CD1c-positive myeloid dendritic cell (primary cell): ENCODE results near the gene RCBTB1.
A peak's percentile ranks its signal among the peaks of the same experiment; 100 is the strongest.

ENCODE experiments used
- DNase-seq: peaks from one replicate; pipeline ENCODE4 v3.0.0-alpha.2; 2016; ENCODE audit errors: extremely low spot score

RCBTB1 gene

DNA sequence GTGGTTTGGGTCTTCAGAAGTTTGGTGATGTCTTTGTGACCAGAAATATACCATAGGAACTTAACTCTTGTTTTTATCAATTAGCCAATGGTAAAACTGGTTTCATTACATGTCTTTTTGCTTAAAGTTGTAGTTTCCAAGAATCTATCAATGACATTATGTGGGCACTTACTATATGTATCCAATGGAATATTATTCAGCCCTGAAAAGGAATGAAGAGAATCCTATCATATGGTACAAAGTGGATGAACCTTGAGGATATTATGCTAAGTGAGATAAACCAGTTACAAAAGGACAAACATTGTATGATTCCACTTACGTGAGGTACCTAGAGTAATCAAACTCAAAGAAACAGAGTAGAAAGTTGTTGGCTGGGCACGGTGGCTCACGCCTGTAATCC is 26.4 kb downstream of the RCBTB1 start:
- no peak for DNase-seq

DNA sequence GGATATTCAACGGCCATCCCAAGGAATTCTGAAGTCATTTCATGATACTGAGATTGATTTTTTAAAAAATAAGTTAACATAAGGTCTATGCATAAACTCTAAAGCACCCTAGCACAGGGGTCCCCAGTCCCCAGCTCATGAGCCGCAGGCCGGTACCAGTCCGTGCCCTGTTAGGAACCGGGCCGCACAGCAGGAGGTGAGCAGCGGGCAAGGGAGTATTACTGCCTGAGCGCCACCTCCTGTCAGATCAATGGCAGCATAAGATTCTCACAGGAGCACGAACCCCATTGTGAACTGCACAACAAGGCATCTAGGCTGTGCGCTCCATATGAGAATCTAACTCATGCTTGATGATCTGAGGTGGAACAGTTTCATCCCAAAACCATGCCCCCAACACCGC is 31.0 kb downstream of the RCBTB1 start:
- DNase-seq: no peak

DNA sequence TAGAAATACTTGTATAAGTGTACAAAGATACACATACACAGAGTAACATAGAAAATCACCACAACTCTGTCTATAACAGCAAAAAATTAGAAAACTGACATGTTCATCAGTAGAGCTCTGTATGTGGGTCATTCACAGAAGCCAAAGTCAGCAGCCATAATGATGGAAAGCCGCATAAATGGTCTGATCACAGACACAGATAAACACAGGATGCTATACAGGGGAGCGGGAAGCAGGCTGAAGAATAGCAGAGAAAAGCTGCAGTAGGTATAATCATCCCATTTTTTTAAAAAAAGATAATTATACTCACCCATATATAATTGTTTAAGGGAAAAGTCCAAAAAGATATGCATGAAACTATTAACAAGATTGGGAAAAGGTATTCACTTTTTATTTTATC is 31.5 kb downstream of the RCBTB1 start:
- DNase-seq: no peak

DNA sequence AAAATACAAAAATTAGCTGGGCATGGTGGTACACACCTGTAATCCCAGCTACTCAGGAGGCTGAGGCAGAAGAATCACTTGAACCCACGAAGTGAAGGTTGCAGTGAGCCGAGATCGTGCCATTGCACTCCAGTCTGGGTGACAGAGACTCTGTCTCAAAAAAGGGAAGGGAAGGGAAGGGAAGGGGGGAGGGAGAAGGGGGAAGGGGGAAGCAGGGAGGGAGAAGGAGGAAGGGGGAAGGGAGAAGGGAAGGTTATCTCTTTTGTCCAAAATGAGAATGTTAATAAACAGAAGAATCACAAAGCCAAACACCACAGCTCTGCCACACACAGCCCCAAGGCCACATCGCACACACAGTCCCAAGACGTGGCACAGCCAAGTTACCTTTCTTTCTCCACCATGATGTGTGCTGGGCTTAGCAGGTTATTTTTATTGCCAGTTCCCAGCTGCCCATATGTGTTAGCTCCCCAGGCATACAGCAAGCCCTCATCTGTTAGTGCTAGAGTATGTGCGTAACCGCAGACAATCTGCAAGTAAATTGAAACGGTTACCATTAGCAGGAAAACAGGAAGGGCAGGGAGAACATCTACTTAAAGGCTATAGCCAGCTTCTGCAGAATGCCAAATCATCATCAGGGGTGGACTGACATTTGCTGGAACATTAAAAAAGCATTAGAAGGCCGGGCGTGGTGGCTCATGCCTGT is 34.3 kb downstream of the RCBTB1 start:
- peak; percentile 32 for DNase-seq

DNA sequence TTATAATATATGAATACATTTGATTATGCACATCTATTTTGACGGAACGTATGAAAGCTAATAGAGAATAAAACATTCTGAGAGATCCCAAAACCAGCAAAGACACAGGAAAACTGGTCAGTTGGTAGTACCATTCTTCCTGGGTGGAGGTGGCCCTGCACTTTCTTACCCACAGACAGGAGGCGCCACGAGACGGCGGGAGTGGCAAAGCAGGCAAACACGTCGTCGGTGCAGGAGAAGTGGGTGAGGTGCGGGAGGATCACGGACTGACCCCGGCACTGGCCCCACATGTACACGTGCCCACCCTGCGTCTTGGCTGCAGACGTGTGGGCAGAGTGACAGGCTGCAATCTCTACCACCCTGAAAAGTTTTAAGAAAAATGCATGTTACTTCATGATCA is 36.1 kb downstream of the RCBTB1 start:
- no peak for DNase-seq

DNA sequence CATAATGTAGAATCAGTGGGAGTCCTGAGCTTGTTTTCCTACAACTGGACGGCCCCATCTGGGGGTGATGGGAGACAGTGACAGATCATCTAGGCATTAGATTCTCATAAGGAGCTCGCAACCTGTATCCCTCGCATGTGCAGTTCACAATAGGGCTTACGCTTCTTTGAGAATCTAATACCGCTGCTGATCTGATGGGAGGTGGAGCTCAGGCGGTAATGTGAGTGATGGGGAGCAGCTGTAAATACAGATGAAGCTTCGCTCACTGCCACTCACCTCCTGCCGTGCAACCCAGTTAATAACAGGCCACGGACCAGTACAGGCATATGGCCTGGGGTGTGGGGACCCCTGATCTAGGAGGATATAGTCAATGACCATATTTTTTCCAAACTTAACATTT is 38.8 kb downstream of the RCBTB1 start:
- no peak for DNase-seq

DNA sequence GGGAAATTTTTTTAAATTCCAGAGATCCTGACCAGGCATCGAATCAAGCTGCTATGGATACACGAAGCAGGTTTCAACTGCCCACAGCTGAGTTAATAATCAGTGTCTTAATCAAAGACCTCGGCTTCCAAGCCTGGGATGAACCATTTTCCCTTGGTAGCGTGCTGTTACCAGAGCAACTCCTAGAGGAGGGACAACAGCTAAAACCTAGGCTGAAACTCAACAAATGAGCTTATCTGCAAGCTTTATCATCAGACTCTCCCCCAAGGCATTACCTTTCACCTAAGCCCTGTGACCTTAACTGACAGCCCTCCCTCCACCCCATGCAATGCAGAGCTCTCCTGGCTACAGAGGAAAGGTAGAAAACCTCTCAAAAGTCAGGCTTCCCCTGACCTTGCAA is 39.7 kb downstream of the RCBTB1 start:
- no peak for DNase-seq

DNA sequence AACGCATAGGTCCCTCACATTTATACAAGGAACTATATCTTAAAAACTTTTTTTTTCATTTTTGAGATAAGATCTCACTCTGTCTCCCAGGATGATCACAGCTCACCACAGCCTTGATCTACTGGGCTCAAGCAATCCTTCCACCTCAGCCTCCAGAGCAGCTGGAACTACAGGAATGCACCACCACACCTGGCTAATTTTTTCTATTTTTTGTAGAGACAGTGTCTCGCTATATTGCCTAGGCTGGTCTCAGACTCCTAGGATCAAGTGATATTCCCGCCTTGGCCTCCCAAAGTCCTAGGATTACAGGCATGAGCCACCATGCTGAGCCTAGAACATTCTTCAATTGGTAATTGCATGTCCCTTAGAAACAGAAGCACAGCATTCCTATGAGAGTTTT is 41.7 kb downstream of the RCBTB1 start:
- DNase-seq: no peak

DNA sequence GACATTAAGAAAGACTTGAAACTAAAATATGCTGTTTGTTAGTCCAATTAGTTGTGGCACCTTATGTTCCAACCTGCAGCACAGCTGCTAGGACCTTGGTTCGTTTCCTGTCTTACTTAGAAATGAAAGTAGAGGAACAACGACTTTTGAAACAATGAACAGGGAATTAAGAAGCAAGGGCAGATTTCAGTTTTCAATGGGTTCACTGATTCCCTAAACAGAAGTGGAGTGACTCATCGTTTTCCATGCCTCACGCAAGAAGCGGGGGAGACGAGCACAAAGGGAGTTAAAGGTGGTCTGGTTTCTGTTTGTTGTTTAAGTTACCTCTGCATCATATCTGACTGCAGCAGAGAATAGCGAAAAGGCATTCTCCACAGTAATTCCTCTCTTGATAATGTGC is 44.8 kb downstream of the RCBTB1 start:
- DNase-seq: peak; percentile 44

DNA sequence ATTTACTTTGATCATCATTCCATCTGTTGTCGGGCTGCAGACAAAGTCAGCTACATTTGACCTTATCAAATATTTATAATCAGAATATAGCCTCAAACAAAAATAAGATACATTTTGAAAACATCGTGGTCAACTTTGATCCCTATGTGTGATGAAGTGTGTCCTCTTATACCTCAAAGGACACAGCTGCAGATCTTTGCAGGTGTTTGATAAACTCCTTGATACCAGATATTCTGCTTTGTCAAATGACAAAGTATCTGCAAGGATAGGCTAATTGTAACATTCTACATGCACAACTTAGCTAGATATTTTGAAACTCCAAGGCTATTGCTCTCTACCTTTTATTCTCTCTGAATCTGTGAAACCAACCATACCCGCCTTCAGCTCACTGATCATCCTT is 45.6 kb downstream of the RCBTB1 start:
- no peak for DNase-seq

DNA sequence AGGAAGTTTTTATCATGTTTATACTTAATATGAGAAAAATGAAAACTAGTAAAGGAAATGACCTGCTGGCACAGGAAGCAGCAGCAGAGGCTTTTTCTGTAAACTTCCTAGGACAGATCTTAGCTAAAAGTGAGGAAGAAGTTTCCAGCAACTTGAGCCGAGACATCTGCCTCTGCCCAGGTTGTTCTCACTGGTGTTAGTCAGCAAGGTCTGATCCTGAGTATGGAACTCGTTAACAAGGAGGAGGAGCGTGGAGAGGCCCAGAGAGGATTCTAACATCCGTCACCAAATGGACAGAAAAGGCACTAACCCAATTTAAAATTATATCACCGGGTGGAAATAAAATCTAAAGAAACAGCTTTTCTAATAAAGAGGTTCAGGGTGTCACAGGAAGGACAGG is 46.0 kb downstream of the RCBTB1 start:
- no peak for DNase-seq

DNA sequence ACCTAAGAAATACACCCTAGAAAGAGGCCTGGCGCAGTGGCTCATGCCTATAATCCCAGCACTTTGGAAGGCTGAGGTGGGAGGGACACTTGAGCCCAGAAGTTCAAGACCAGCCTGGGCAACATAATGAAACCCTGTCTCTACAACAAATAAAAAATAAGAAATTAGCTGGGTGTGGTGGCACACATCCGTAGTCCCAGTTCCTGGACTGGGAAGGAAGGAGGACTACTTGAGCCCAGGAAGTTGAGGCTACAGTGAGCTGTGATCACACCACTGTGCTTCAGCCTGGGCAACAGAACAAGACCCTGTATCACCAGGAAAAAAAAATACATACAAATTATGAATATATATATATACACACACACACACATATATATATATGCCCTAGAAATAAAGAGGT is 47.0 kb downstream of the RCBTB1 start:
- DNase-seq: no peak

DNA sequence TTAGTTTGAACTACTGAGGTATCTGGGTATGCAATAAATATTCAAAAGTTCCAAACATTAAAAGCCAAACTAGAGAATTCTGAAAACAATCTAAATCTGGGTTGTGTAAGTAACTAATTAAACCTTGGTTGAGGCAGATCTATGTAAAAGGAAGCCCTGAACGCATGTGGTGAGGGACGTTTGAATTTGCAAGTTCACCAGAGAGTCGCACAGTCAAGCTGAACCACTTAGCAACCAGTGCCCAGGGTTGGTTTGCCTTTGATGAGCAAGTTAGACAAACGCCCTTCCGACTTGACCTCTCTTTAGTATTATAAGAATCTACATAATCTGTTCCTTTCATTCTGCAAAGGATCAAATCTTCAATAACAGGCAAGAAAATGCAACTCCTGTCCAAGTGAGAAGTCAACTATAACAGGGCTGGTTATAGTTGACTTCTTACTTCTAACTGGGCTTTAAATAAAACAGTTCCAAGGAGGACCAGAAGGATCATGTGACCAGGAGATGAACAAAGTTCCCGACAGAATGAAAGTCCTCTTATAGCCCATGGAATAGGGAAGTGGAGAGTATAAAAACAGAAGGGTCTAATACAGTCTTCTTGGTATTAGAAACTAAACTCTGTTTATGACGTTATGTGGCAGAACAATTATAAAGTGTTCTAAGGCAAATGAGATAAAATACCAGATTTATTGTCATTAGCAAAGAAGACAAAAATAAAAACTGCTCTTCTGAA is 49.0 kb downstream of the RCBTB1 start:
- peak; percentile 51 for DNase-seq

DNA sequence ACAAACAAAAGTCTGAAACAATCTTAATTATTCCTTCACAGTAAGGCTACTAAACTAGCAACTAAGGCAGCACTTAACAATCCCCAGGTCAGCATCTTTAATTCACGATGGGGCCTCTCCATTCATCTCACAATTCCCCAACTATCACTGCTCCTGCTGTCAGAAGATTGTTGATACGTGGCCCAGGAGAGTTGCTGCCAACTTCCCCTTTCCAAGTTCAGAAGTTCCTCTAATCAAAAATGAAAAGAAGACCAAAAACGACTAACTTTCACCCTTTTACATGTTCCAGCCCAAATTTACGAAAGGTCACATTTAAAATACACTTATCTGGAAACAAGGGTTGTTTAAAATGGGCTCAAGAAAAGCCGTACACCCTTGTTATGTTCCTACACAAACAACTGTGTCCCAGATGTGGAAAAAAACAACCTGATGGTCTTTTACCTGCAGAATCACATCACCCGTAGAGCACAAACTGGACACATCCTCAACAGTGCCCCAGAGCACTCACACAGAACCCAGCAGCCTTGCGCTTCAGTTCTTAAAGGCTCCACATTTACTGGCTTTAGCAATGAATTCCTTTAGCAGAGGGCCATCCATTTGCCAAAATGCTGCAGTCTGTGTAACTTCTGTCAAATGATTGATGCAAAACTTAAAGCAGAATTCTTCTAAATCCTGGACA is 51.6 kb downstream of the RCBTB1 start:
- peak; percentile 51 for DNase-seq

DNA sequence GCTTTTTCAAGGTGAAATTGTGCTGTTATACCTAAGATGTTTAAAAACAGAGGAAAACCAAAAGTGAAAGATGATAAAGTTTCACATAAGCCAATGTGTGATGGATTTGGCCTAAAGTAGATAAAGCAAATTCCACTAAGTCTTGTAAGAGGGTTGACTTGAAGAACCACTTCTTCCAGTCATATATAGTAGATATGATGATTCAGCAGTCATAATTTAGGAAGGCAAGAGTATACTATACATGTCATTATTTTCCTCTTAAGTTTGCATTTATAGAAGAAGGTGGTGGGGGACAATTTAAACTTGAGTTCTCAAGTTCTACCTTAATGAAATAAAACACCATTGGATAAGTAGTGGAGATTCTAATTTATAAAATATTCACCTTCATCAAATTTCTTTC is 52.3 kb downstream of the RCBTB1 start:
- DNase-seq: no peak

DNA sequence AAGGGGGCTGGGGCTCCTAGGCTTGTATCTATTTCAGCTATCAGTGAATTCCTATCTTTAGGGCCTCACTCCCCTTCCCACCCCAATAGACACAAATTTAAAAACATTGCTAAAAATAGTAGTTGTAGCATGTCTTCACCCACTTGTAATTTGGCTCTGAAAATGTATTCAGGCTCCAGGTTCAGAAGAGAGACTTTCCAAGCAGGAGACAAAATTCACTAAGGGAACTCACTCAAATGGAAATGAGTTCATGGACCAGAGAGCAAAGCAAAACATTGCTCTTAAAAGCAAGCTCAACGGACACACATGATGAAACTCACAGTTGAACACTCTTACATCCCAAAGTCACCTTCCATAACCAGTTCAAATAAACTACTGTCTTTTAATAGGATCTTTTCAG is 52.8 kb downstream of the RCBTB1 start:
- DNase-seq: no peak

DNA sequence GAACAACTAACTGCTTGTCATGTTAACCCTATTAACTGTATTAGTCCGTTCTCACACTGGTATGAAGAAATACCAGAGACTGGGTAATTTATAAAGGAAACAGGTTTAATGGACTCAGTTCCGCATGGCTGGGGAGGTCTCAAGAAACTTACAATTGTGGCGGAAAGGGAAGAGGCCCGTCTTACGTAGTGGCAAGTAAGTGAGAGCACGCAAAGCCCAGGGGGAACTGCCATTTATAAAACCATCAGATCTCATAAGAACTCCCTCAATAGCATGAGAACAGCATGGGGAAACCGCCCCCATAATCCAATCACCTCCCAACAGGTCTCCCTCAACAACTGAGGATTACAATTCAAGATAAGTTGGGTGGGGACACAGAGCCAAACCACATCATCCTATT is 54.9 kb downstream of the RCBTB1 start:
- DNase-seq: peak; percentile 75

DNA sequence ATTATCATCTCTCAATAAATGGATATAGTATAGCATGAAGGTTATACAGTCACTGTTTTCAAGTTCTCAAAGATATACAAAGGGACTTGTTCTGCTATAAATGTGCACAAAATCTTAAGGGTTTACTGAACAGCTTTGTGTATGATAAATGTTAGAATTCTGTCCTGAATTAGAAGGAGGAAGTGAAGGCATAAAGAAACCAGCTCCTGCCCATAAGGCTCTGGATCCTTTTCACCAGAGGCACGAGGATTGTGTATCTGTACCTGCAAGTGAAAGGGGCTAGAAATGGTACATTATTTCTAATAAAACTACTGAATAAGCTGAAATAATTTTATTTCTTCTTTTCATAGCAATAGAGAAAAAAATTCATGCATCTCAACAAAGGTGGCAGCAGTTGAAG is 57.2 kb downstream of the RCBTB1 start:
- peak; percentile 15 for DNase-seq

DNA sequence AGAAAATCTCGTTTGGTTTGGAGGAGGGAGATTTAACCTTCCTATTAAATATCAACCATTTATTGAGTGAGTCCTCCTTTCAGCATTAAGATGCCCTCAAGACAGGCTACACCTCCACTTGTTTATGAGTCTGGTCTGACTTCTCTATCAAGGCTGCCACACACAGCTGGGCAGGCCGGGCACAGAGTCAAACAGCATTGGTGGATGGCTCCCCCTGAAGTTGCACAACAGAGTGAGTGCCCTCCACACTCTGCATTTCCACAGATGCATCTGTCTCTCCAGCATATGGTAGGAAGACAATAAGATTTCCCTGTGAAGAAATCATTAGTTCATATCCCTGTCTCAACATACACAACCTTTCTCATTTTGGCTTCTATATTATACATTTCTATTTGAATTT is 58.2 kb downstream of the RCBTB1 start:
- DNase-seq: no peak

DNA sequence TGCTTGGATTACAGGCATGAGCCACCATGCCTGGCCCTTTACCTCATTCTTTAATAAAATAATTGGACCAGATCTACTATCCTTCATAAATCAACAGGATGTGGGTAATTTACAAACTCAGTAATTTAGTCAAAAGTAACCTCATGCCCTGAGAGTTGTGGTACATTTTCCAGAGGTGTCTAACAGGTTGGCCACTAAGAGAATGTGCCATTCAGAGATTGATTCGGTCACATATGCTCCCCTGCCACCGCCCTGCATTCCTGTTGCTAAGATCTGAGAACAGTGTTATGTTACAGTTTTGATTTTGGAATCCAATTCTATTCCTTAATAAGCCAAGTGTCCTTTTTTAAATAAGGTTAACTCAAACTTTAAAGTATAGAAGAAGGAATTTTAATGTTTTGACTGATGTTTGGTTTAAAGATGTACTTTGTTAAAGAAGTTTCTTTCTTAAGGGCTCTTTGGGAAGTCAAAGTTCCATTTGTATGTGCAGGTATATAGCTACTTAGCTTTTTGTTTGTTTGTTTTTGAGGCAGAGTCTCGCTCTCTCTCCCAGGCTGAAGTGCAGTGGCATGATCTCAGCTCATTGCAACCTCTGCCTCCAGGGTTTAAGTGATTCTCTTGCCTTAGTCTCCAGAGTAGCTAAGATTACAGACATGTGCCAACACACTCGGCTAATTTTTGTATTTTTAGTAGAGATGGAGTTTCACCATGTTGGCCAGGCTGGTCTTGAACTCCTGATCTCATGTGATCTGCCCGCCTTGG is 60.4 kb downstream of the RCBTB1 start:
- no peak for DNase-seq

DNA sequence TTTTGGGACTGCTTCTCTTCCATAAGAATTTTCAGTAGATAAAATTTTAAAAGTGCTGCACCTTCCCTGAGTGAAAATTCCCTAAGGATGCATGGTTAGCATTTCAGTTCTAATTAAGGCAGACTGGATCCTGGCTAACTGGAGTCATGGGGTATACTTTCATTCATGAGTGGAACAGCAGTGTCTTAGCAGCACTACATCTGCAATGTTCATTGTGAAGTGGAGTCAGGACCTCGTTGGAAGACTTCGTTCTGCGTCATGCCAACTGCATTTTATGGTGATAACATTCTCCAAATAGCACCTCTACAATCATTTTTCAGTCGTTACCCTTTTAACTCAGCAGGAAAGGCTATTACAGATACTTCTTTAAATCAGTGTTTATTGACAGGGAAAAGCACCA is 64.1 kb downstream of the RCBTB1 start:
- DNase-seq: no peak

DNA sequence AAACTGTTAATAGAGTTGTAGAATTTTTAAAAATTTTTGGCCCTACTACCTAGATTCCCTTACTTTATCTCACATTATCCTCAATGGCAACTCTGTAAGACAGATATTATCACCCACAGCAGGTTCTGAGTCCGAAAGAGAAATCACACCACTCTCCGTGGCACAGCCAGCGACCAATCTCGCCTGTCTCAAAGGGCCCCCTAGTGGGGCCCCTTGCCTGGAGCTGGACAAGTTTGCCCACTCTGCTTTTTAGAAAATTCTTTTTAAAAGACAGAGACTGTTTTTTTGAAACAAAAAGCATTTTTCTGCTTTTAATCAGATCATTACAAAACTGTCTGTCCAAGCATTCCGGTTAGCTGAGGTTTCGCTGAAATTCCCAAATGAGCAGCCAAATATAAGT is 67.9 kb downstream of the RCBTB1 start:
- no peak for DNase-seq
